ENCODE results near the gene DLX1. TPM values are rescaled to one million over a fixed set of nuclear protein-coding genes. Genes with fewer than 3 reads are reported as not detected.
"Not testable (repeated sequence)": the region's sequence is repeated elsewhere in the genome, so short reads cannot be mapped to it uniquely, and the experiment has no call there.

DLX1 gene
- total and polyA plus RNA-seq, 2 donors (not counting 1 experiment from before 2014, with no cell fraction given) = 0.09 TPM; not detected in 1

GRCh38 chr2:172137109-172137508 is 51.8 kb downstream of the DLX1 start:
- Histone ChIP-seq H2AFZ (ENCODE audit: low read length) (no peak overlapping the region), H3K9me3 (ENCODE audit: control insufficient read depth, insufficient read depth, low read depth, low read length) (no peaks in the 10 kb centered on the region), H4K20me1 (ENCODE audit: control insufficient read depth, extremely low read depth, insufficient read depth, low read length) (no peaks in the 10 kb centered on the region), H3K9ac (ENCODE audit: insufficient read depth, low read length) (no peak overlapping the region), H3K4me3 (replicated peaks in 1 of 4; ENCODE audit: control extremely low read depth in 1 of 4, insufficient read depth in 1 of 4, low read depth in 3 of 4, low read length in 4 of 4) (no peak overlapping the region), H3K27me3 (ENCODE audit: control insufficient read depth, insufficient read depth, low read length) (peaks cover under 1% of the 10 kb centered on the region), H3K4me2 (ENCODE audit: extremely low read depth, insufficient read depth, low read length) (no peak overlapping the region), H3K4me1 (ENCODE audit: control insufficient read depth, extremely low read depth, insufficient read depth, low read length) (no peaks in the 10 kb centered on the region), H3K27ac (ENCODE audit: insufficient read depth, low read length) (no peak overlapping the region), H3K79me2 (ENCODE audit: control insufficient read depth, insufficient read depth, low read length) (no peaks in the 10 kb centered on the region), H3K36me3 (ENCODE audit: control insufficient read depth, insufficient read depth, low read length) (no peaks in the 10 kb centered on the region)
- no peak for DNase-seq (ENCODE audit: low read depth in 2 of 2)
- TF ChIP-seq, protein P1, sequence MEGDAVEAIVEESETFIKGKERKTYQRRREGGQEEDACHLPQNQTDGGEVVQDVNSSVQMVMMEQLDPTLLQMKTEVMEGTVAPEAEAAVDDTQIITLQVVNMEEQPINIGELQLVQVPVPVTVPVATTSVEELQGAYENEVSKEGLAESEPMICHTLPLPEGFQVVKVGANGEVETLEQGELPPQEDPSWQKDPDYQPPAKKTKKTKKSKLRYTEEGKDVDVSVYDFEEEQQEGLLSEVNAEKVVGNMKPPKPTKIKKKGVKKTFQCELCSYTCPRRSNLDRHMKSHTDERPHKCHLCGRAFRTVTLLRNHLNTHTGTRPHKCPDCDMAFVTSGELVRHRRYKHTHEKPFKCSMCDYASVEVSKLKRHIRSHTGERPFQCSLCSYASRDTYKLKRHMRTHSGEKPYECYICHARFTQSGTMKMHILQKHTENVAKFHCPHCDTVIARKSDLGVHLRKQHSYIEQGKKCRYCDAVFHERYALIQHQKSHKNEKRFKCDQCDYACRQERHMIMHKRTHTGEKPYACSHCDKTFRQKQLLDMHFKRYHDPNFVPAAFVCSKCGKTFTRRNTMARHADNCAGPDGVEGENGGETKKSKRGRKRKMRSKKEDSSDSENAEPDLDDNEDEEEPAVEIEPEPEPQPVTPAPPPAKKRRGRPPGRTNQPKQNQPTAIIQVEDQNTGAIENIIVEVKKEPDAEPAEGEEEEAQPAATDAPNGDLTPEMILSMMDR (conservative IDR thresholded peaks at IDR 0.05 in 1 of 2, IDR thresholded peaks at IDR 0.05 in 1 of 2; ENCODE audit: low read depth in 1 of 2, low read length in 2 of 2) = no peak
- no peak for TF ChIP-seq EZH2 (IDR thresholded peaks at IDR 0.05; ENCODE audit: low read length, missing control alignments)

DNA sequence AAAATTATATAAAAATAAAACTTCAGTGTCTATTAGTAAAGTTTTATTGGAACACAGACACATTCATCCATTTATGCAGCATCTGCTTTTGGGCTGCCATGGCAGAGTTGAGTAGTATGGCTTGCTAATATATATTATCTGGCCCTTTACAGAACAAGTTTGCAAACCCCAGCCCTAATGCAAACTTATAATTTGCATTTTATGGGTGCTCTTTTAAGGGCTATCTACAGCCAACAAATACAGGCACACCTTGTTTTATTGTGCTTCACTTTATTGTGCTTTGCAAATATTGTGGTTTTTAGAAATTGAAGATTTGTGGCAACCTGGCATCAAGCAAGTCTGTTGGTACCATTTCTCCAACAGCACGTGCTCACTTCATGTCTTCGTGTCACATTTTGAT is 52.6 kb downstream of the DLX1 start:
- Histone ChIP-seq H3K27ac (ENCODE audit: insufficient read depth, low read length) (no peak overlapping the region), H4K20me1 (ENCODE audit: control insufficient read depth, extremely low read depth, insufficient read depth, low read length) (no peaks in the 10 kb centered on the region), H3K79me2 (ENCODE audit: control insufficient read depth, insufficient read depth, low read length) (no peaks in the 10 kb centered on the region), H2AFZ (ENCODE audit: low read length) (no peak overlapping the region), H3K9ac (ENCODE audit: insufficient read depth, low read length) (no peak overlapping the region), H3K36me3 (ENCODE audit: control insufficient read depth, insufficient read depth, low read length) (no peaks in the 10 kb centered on the region), H3K4me1 (ENCODE audit: control insufficient read depth, extremely low read depth, insufficient read depth, low read length) (no peaks in the 10 kb centered on the region), H3K9me3 (ENCODE audit: control insufficient read depth, insufficient read depth, low read depth, low read length) (no peaks in the 10 kb centered on the region), H3K27me3 (ENCODE audit: control insufficient read depth, insufficient read depth, low read length) (no peaks in the 10 kb centered on the region), H3K4me3 (replicated peaks in 1 of 4; ENCODE audit: control extremely low read depth in 1 of 4, insufficient read depth in 1 of 4, low read depth in 3 of 4, low read length in 4 of 4) (no peak overlapping the region), H3K4me2 (ENCODE audit: extremely low read depth, insufficient read depth, low read length) (no peak overlapping the region)
- TF ChIP-seq EZH2 (IDR thresholded peaks at IDR 0.05; ENCODE audit: low read length, missing control alignments) = no peak
- TF ChIP-seq, protein P1 (conservative IDR thresholded peaks at IDR 0.05 in 1 of 2, IDR thresholded peaks at IDR 0.05 in 1 of 2; ENCODE audit: low read depth in 1 of 2, low read length in 2 of 2) = no peak
- no peak for DNase-seq (ENCODE audit: low read depth in 2 of 2)

GRCh38 chr2:172138727-172139126 is 53.4 kb downstream of the DLX1 start:
- H3K79me2 ChIP-seq (ENCODE audit: control insufficient read depth, insufficient read depth, low read length); H4K20me1 ChIP-seq (ENCODE audit: control insufficient read depth, extremely low read depth, insufficient read depth, low read length); H3K4me2 ChIP-seq (ENCODE audit: extremely low read depth, insufficient read depth, low read length); H3K9me3 ChIP-seq (ENCODE audit: control insufficient read depth, insufficient read depth, low read depth, low read length); H2AFZ ChIP-seq (ENCODE audit: low read length); H3K27me3 ChIP-seq (ENCODE audit: control insufficient read depth, insufficient read depth, low read length); H3K36me3 ChIP-seq (ENCODE audit: control insufficient read depth, insufficient read depth, low read length); H3K9ac ChIP-seq (ENCODE audit: insufficient read depth, low read length); H3K4me3 ChIP-seq (replicated peaks in 1 of 4; ENCODE audit: control extremely low read depth in 1 of 4, insufficient read depth in 1 of 4, low read depth in 3 of 4, low read length in 4 of 4); H3K27ac ChIP-seq (ENCODE audit: insufficient read depth, low read length); DNase-seq (ENCODE audit: low read depth in 2 of 2); H3K4me1 ChIP-seq (ENCODE audit: control insufficient read depth, extremely low read depth, insufficient read depth, low read length): not testable (repeated sequence)

Other genes with a start within 250 kb of the DLX1 start
- gene SLC25A12, start 191.3 kb upstream of the DLX1 start, total RNA-seq = 16.9 and 21.5 TPM in 2 replicates
- 25.9 and 26.7 TPM in 2 replicates for gene SLC25A12, start 191.3 kb upstream of the DLX1 start, polyA plus RNA-seq
- 23.0 and 25.9 TPM in 2 replicates for gene HAT1, start 163.0 kb upstream of the DLX1 start, total RNA-seq
- gene HAT1, start 163.0 kb upstream of the DLX1 start, polyA plus RNA-seq = 57.7 and 84.9 TPM in 2 replicates
- 6.8 and 10.0 TPM in 2 replicates for gene METAP1D, start 85.6 kb upstream of the DLX1 start, total RNA-seq
- 5.9 and 6.7 TPM in 2 replicates for gene METAP1D, start 85.6 kb upstream of the DLX1 start, polyA plus RNA-seq
- not detected in 2 replicates for gene DLX2, start 17.4 kb downstream of the DLX1 start, total RNA-seq
- gene DLX2, start 17.4 kb downstream of the DLX1 start, polyA plus RNA-seq = not detected in 2 replicates

All from fibroblast of lung (primary cell).